HCT116 (cell line): Measurements from ENCODE around the gene YBX2. TPM values are rescaled to one million over a fixed set of nuclear protein-coding genes. Genes with fewer than 3 reads are reported as not detected.

Experiments used
- ATAC-seq: fragments of 200-7000 bp; cut with Tn5 transposase; 2 replicates; pipeline ENCODE4 v1.9.1; 2020; ENCODE audit warnings: mild to moderate bottlenecking, moderate library complexity
- BruUV-seq: library from RNA; stranded (reverse); fragments of 400-500 nt; replicated peaks from 2 replicates; lab custom pipeline; 2021; lab: Mats Ljungman, UMichigan
- CTCF ChIA-PET: fragments of 300-600 bp; sonication (Branson Sonifier 250); formaldehyde crosslinking; loops from one replicate; lab custom pipeline; 2021; ENCODE audit warnings: antibody characterized with exemption; lab: Charles Lee
- POLR2A ChIA-PET: fragments of 300-600, 350-600 bp; sonication (Branson Sonifier 250); formaldehyde crosslinking; loops from one replicate; lab custom pipeline; 2021; ENCODE audit warnings: antibody characterized with exemption; lab: Charles Lee
- RAD21 ChIA-PET, 2 experiments: fragments of 300-600 bp; sonication (Branson Sonifier 250); formaldehyde crosslinking; loops; one replicate each; lab custom pipeline; 2023; ENCODE audit warnings: low total read pairs in 2 of 2; ENCODE audit not compliant: uncharacterized antibody in 2 of 2, unreplicated experiment in 2 of 2, low non-redundant PET in 1 of 2; lab: Charles Lee
- DNase-seq: peaks from one replicate; pipeline ENCODE4 v3.0.0-alpha.2; 2010; ENCODE audit warnings: low read depth, low spot score
- H2AFZ ChIP-seq: fragments of 200-600 bp; shearing (Covaris generic), sonication (generic); 2 replicates; pipeline ENCODE4 v1.6.1; 2017; ENCODE audit warnings: low read depth, mixed run types, mixed read lengths, antibody characterized with exemption, low read length; ENCODE audit not compliant: poor library complexity, severe bottlenecking
- H3K27ac ChIP-seq: 2 replicates; pipeline ENCODE4 v1.5.1; 2012; ENCODE audit warnings: low read depth, low read length
- H3K27me3 ChIP-seq: fragments of 200-600 bp; sonication (generic); 2 replicates; pipeline ENCODE4 v1.6.1; 2016; ENCODE audit warnings: mixed run types, low read length, mixed read lengths; ENCODE audit not compliant: insufficient read depth
- H3K36me3 ChIP-seq, 2 experiments: fragments of 200-500 bp in 1 of 2; fragments of 200-600 bp in 1 of 2; sonication (Bioruptor generic) in 1 of 2; sonication (generic) in 1 of 2; 2 replicates each; pipeline versions ENCODE4 v1.5.1 to v1.6.1; 2014 to 2016; ENCODE audit warnings: low read length in 2 of 2, inconsistent platforms in 1 of 2, mixed read lengths in 1 of 2, mixed run types in 1 of 2; ENCODE audit not compliant: insufficient read depth in 2 of 2, control insufficient read depth in 1 of 2
- H3K4me1 ChIP-seq, 2 experiments: fragments of 200-600 bp in 1 of 2; sonication (generic) in 1 of 2; 2 replicates each; pipeline versions ENCODE4 v1.5.1 to v1.6.1; 2012 to 2017; ENCODE audit warnings: low read length in 2 of 2, inconsistent platforms in 1 of 2, mild to moderate bottlenecking in 1 of 2, mixed read lengths in 1 of 2, mixed run types in 1 of 2, moderate library complexity in 1 of 2; ENCODE audit not compliant: insufficient read depth in 2 of 2, control insufficient read depth in 1 of 2
- H3K4me2 ChIP-seq: fragments of 200-600 bp; sonication (generic); 2 replicates; pipeline ENCODE4 v1.6.1; 2017; ENCODE audit warnings: mixed run types, low read length, mixed read lengths
- H3K4me3 ChIP-seq, 2 experiments: fragments of 200-600 bp in 1 of 2; sonication (generic) in 1 of 2; replicated peaks in 1 of 2; 2 replicates each; pipeline ENCODE4 v1.5.1; 2011 to 2016; ENCODE audit warnings: low read length in 2 of 2, control low read depth in 1 of 2, low read depth in 1 of 2, mild to moderate bottlenecking in 1 of 2, mixed read lengths in 1 of 2, mixed run types in 1 of 2
- H3K79me2 ChIP-seq: fragments of 200-600 bp; sonication (generic); 2 replicates; pipeline ENCODE4 v1.6.1; 2017; ENCODE audit warnings: mild to moderate bottlenecking, mixed run types, low read length, moderate library complexity, mixed read lengths; ENCODE audit not compliant: insufficient read depth
- H3K9ac ChIP-seq: fragments of 200-600 bp; sonication (generic); 2 replicates; pipeline ENCODE4 v1.6.1; 2016; ENCODE audit warnings: low read length, mixed read lengths
- H3K9me2 ChIP-seq: fragments of 200-600 bp; sonication (generic), shearing (Covaris generic); 2 replicates; pipeline ENCODE4 v1.6.1; 2017; ENCODE audit warnings: mixed run types, mild to moderate bottlenecking, moderate library complexity; ENCODE audit not compliant: insufficient read depth
- H3K9me3 ChIP-seq, 2 experiments: fragments of 200-500 bp in 1 of 2; fragments of 200-600 bp in 1 of 2; sonication (Bioruptor generic) in 1 of 2; sonication (generic) in 1 of 2; 2 replicates each; pipeline ENCODE4 v1.6.1; 2014 to 2017; ENCODE audit warnings: low read length in 2 of 2, mixed read lengths in 2 of 2, inconsistent platforms in 1 of 2, low read depth in 1 of 2, mild to moderate bottlenecking in 1 of 2, mixed run types in 1 of 2, moderate library complexity in 1 of 2; ENCODE audit not compliant: control insufficient read depth in 1 of 2, insufficient read depth in 1 of 2
- H4K20me1 ChIP-seq: fragments of 200-600 bp; sonication (generic), shearing (Covaris generic); 2 replicates; pipeline ENCODE4 v1.6.1; 2017; ENCODE audit warnings: mixed run types, mild to moderate bottlenecking, moderate library complexity; ENCODE audit not compliant: insufficient read depth
- ATF3 ChIP-seq: IDR thresholded peaks from 2 replicates; pipeline ENCODE4 v1.6.1; 2012
- CEBPB ChIP-seq: IDR thresholded peaks from 2 replicates; pipeline ENCODE4 v1.6.1; 2012; ENCODE audit warnings: low read depth
- ELF1 ChIP-seq: IDR thresholded peaks from 2 replicates; pipeline ENCODE4 v1.6.1; 2012; ENCODE audit warnings: low read depth, borderline replicate concordance
- EZH2phosphoT487 ChIP-seq: fragments of 200-600 bp; IDR thresholded peaks from 2 replicates; pipeline ENCODE4 v1.6.1; 2018; ENCODE audit warnings: antibody characterized with exemption, borderline replicate concordance
- JUND ChIP-seq: IDR thresholded peaks from 2 replicates; pipeline ENCODE4 v1.6.1; 2012
- MAX ChIP-seq: IDR thresholded peaks from 2 replicates; pipeline ENCODE4 v1.6.1; 2012
- POLR2A ChIP-seq: IDR thresholded peaks from 2 replicates; pipeline ENCODE4 v1.7.0; 2011; ENCODE audit warnings: borderline replicate concordance; ENCODE audit not compliant: insufficient read depth, insufficient read length; ENCODE audit errors: extremely low read depth
- SP1 ChIP-seq: IDR thresholded peaks from 2 replicates; pipeline ENCODE4 v1.6.1; 2012; ENCODE audit warnings: low read depth
- TCF7L2 ChIP-seq: IDR thresholded peaks from 2 replicates; pipeline ENCODE4 v1.7.0; 2011; ENCODE audit warnings: borderline replicate concordance, inconsistent platforms; ENCODE audit not compliant: insufficient read depth, insufficient read length; ENCODE audit errors: extremely low read depth
- YY1 ChIP-seq: IDR thresholded peaks from 2 replicates; pipeline ENCODE4 v1.6.1; 2011; ENCODE audit warnings: low read length, low read depth, moderate library complexity, mild to moderate bottlenecking; ENCODE audit not compliant: insufficient replicate concordance; ENCODE audit errors: extremely low read depth
- ZFX ChIP-seq: fragments of 450-650 bp; IDR thresholded peaks from 2 replicates; pipeline ENCODE4 v1.6.1; 2017
- ZNF274 ChIP-seq: fragments of 200-500 bp; sonication (Bioruptor generic); IDR thresholded peaks from 2 replicates; pipeline ENCODE4 v1.6.1; 2014; ENCODE audit warnings: mild to moderate bottlenecking, low read depth, low read length, inconsistent platforms
- intact Hi-C: fragments of 100-400 bp; cut with micrococcal nuclease; formaldehyde crosslinking; loops from 2 replicates; pipeline ENCODE4 v1.10.0; 2022
- total RNA-seq: library from RNA; stranded (reverse); gene quantifications from one replicate; pipeline ENCODE4 v1.2.1, GENCODE V29; 2021; ENCODE audit not compliant: unreplicated experiment
- TF ChIP-seq, protein P1 (sequence below): IDR thresholded peaks from 2 replicates; pipeline ENCODE4 v1.6.1; 2011; ENCODE audit warnings: mild to moderate bottlenecking, low read length, moderate library complexity; ENCODE audit not compliant: insufficient replicate concordance; ENCODE audit errors: extremely low read depth
- TF ChIP-seq, protein P2 (sequence below), 3 experiments: fragments of 200-600 bp in 1 of 3; sonication (generic) in 1 of 3; IDR thresholded peaks in 2 of 3; conservative IDR thresholded peaks in 1 of 3; 2 replicates each; pipeline ENCODE4 v1.5.1; 2012 to 2017; ENCODE audit warnings: low read depth in 2 of 3, low read length in 2 of 3, antibody characterized with exemption in 1 of 3, borderline replicate concordance in 1 of 3, control low read depth in 1 of 3, mild to moderate bottlenecking in 1 of 3, mixed read lengths in 1 of 3, mixed run types in 1 of 3, moderate library complexity in 1 of 3; ENCODE audit not compliant: insufficient read depth in 1 of 3

YBX2 gene
- total RNA-seq, 1 experiment from 2014 or later, result 2.3 TPM

DNA sequence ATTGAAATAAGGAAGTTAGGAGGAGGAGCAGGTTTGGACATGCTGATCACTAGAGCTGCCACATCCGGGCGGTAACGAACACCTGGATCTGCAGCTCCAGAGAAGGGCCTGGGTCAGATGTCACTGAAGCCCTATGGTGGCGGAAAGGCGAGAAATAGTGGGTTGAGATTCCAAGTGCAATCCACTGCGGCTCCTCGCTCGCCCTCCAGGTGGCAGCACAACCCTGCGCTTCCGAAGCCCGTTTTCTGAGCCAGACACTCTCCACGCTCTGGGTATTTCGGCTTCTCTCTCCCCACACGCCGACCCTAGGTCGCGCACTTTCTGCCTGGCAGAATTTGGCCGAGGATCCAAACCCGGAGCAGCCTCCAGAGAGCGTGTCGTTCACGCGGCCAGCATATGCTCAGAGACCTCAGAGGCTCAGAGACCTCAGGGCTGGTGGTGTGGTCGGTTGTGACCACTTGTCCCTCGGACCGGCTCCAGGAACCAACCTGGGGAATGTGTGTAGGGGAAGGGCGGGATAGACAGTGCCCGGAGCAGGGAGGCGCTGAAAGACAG is 13.8 kb downstream of the YBX2 start (continued):
- TF ChIP-seq EZH2phosphoT487, result no peak
- TF ChIP-seq YY1, result no peak
- TF ChIP-seq CEBPB, result no peak
- peak; percentile 66 for TF ChIP-seq MAX
- TF ChIP-seq ATF3, result no peak

GRCh38 chr17:7279448-7279847 is 15.0 kb downstream of the YBX2 start:
- TF ChIP-seq SP1 (no peak), JUND (no peak), ELF1 (no peak), ZFX (no peak), MAX (no peak), POLR2A (no peak), CEBPB (no peak), TCF7L2 (no peak), ZNF274 (no peak)
- TF ChIP-seq, protein P1, sequence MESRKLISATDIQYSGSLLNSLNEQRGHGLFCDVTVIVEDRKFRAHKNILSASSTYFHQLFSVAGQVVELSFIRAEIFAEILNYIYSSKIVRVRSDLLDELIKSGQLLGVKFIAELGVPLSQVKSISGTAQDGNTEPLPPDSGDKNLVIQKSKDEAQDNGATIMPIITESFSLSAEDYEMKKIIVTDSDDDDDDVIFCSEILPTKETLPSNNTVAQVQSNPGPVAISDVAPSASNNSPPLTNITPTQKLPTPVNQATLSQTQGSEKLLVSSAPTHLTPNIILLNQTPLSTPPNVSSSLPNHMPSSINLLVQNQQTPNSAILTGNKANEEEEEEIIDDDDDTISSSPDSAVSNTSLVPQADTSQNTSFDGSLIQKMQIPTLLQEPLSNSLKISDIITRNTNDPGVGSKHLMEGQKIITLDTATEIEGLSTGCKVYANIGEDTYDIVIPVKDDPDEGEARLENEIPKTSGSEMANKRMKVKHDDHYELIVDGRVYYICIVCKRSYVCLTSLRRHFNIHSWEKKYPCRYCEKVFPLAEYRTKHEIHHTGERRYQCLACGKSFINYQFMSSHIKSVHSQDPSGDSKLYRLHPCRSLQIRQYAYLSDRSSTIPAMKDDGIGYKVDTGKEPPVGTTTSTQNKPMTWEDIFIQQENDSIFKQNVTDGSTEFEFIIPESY, result no peak
- TF ChIP-seq, protein P2, sequence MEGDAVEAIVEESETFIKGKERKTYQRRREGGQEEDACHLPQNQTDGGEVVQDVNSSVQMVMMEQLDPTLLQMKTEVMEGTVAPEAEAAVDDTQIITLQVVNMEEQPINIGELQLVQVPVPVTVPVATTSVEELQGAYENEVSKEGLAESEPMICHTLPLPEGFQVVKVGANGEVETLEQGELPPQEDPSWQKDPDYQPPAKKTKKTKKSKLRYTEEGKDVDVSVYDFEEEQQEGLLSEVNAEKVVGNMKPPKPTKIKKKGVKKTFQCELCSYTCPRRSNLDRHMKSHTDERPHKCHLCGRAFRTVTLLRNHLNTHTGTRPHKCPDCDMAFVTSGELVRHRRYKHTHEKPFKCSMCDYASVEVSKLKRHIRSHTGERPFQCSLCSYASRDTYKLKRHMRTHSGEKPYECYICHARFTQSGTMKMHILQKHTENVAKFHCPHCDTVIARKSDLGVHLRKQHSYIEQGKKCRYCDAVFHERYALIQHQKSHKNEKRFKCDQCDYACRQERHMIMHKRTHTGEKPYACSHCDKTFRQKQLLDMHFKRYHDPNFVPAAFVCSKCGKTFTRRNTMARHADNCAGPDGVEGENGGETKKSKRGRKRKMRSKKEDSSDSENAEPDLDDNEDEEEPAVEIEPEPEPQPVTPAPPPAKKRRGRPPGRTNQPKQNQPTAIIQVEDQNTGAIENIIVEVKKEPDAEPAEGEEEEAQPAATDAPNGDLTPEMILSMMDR (IDR thresholded peaks at IDR 0.05 in 2 of 3, conservative IDR thresholded peaks at IDR 0.05 in 1 of 3; ENCODE audit: borderline replicate concordance in 1 of 3, insufficient read depth in 1 of 3, low read depth in 2 of 3, low read length in 2 of 3), result no peak
- H3K4me3 ChIP-seq, result no peak overlapping the region
- no peak overlapping the region for H3K27ac ChIP-seq
- no peaks in the 10 kb centered on the region for H3K9me3 ChIP-seq
- H3K9ac ChIP-seq, result no peak overlapping the region
- ChIA-PET POLR2A (no interaction called here), RAD21 (no interaction called here), CTCF (interaction anchor here (0.7 to 1.3 kb wide), 2 partner anchors 17 to 364 kb away, joined by 3 to 6 read pairs; no protein-coding TSS in a partner anchor)
- intact Hi-C loops, result no loop called here
- H3K36me3 ChIP-seq, result no peaks in the 10 kb centered on the region
- H3K4me1 ChIP-seq, result peaks cover 13 to 34% of the 10 kb centered on the region in 2 experiments
- H4K20me1 ChIP-seq, result no peaks in the 10 kb centered on the region
- H2AFZ ChIP-seq, result no peak overlapping the region
- H3K9me2 ChIP-seq, result no peaks in the 10 kb centered on the region
- BruUV-seq, result no TSS peak
- no peak for DNase-seq
- H3K79me2 ChIP-seq, result no peaks in the 10 kb centered on the region
- H3K27me3 ChIP-seq, result no peaks in the 10 kb centered on the region
- no peak for ATAC-seq
- H3K4me2 ChIP-seq, result no peak overlapping the region
